Lower leg skin (tissue), 4 donors: Measurements from ENCODE around the gene CLSTN2. TPM values are rescaled to one million over a fixed set of nuclear protein-coding genes. Genes with fewer than 3 reads are reported as not detected.

Experiments used
- DNase-seq, 2 donors: peaks; one replicate each; pipeline ENCODE4 v3.0.0-alpha.2; 2019; ENCODE audit warnings: low spot score in 2 of 2
- H3K4me3 ChIP-seq: fragments of 200-600 bp; sonication (generic); 2 replicates; pipeline ENCODE4 v1.5.1; 2017; ENCODE audit warnings: mild to moderate bottlenecking, low read depth; ENCODE audit not compliant: poor library complexity, severe bottlenecking
- POLR2A ChIP-seq, 2 donors: fragments of 450-650 bp; IDR thresholded peaks; one replicate each; pipeline ENCODE4 v1.6.1; 2016 to 2017; ENCODE audit warnings: antibody characterized with exemption in 2 of 2, mild to moderate bottlenecking in 1 of 2, moderate library complexity in 1 of 2
- WGBS, 2 donors: methylation state at CpG; one replicate each; pipeline ENCODE4 v1.1.5; 2018; 5-methylcytosine and 5-hydroxymethylcytosine counted together
- intact Hi-C: fragments of 100-400 bp; cut with DNase I; formaldehyde crosslinking; loops from one replicate; pipeline ENCODE4 v1.15.0; 2023; ENCODE audit warnings: low total_unique reads
- total RNA-seq, 4 donors: library from RNA; depleted of rRNA; stranded (reverse); fragments of >200 nt; gene quantifications; one replicate each; pipeline ENCODE4 v1.1.0, GENCODE V29; 2016
- TF ChIP-seq, protein P1 (sequence below), 3 donors: fragments of 450-650 bp; IDR thresholded peaks; one replicate each; pipeline ENCODE4 v1.5.1; 2016; ENCODE audit warnings: antibody characterized with exemption in 3 of 3, mild to moderate bottlenecking in 3 of 3, moderate library complexity in 2 of 3

The CLSTN2 gene
- total RNA-seq, 4 donors from 2014 or later = 3.1 to 7.9 (median 4.7) TPM

DNA sequence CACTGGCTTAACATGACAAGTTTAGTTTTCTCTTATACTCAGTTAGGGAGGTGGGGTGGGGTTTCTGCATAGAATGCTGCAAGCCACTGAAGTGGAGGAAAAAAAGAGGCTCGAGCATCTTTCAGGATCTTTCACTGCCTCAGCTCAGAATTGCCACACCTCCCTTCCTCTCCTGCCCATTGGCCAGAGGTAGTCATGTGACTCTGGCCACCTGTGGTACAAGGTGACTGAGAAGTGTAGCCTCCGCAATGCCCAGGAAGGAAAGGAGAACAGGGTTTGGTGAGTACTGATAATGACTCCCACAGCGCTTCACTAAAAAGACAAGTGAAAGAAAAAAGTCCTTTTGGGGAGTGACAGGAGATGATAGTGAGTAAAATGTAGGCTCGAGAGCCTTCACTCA lies 618.6 kb downstream of the CLSTN2 start:
- intact Hi-C loops = no loop called here
- peak in 1 of 2 donors; percentile 64 for DNase-seq
- no peak for TF ChIP-seq POLR2A (IDR thresholded peaks at IDR 0.05)
- H3K4me3 ChIP-seq = no peak overlapping the region
- WGBS, 2 donors = 86 to 89% methylated on average over 4 of the region's 4 CpGs

DNA sequence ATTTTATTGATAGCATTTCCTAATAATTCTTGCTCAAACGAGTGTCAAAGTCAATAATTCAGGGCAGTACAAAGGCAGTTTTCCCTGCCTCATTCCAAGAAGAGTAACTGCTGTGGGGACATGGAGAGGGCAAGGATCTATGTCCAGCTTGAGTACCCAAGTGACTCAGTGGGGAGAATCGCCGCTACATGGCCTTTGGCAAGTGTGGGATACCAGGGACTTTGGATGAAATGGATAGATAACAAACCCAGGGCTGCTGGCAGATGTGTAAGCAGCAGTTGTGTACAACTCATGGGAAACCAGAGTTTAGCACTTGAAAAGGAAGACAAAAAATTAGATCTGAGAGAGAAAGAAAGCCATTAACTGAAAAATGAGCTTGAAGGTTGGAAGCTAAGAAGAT lies 620.7 kb downstream of the CLSTN2 start:
- DNase-seq = peak in 1 of 2 donors; percentile 34
- no peak overlapping the region for H3K4me3 ChIP-seq
- intact Hi-C loops = no loop called here
- TF ChIP-seq POLR2A (IDR thresholded peaks at IDR 0.05) = no peak
- TF ChIP-seq, protein P1, sequence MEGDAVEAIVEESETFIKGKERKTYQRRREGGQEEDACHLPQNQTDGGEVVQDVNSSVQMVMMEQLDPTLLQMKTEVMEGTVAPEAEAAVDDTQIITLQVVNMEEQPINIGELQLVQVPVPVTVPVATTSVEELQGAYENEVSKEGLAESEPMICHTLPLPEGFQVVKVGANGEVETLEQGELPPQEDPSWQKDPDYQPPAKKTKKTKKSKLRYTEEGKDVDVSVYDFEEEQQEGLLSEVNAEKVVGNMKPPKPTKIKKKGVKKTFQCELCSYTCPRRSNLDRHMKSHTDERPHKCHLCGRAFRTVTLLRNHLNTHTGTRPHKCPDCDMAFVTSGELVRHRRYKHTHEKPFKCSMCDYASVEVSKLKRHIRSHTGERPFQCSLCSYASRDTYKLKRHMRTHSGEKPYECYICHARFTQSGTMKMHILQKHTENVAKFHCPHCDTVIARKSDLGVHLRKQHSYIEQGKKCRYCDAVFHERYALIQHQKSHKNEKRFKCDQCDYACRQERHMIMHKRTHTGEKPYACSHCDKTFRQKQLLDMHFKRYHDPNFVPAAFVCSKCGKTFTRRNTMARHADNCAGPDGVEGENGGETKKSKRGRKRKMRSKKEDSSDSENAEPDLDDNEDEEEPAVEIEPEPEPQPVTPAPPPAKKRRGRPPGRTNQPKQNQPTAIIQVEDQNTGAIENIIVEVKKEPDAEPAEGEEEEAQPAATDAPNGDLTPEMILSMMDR (IDR thresholded peaks at IDR 0.05) = no peak
- 71 to 82% methylated on average over 3 of the region's 3 CpGs for WGBS, 2 donors

DNA sequence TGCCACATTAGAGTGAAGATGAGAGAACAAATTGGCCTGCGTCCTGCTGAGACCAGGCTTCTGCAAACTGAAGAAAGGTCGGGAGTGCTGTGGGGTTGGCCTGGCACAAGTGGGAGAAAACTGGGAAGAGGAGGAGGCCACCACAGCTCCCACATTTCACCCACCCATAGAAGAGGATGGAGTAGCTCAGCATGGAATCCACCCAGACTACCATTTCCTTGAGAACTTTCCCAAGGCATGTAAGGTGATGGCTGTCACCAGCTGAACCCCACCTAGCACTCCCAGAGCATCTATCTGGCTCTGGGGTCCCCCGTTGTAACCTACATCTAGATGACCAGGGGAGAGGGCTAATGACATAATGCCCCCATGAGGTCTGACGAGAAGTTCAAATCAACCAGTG lies 622.5 kb downstream of the CLSTN2 start:
- intact Hi-C loops = no loop called here
- TF ChIP-seq POLR2A (IDR thresholded peaks at IDR 0.05) = no peak
- TF ChIP-seq, protein P1 (IDR thresholded peaks at IDR 0.05) = no peak
- WGBS, 2 donors = 82 to 85% methylated on average over 4 of the region's 4 CpGs
- no peak overlapping the region for H3K4me3 ChIP-seq
- DNase-seq = peak in 1 of 2 donors; percentile 18

DNA sequence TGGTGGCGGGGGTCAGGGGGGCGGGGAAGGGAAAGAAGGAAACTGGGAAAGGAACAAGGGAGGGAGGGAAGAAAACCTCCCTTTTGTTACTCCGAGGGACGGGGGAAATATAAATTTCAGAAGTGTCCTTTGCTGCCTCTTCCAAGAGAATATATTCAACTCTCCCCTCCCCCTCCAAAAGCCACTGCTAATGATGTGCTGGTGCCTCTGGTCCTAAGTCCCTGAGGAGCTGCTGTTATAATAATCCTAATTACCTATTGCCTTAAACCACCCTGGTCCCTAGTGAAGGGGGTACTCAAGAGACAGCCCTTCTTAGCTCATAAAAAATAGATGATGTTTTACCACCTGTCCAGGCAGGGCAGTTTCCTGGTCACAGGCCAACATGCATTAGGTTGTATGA lies 624.6 kb downstream of the CLSTN2 start:
- intact Hi-C loops = no loop called here
- TF ChIP-seq, protein P1 (IDR thresholded peaks at IDR 0.05) = no peak
- TF ChIP-seq POLR2A (IDR thresholded peaks at IDR 0.05) = no peak
- no peak overlapping the region for H3K4me3 ChIP-seq
- 67 to 92% methylated on average over 4 of the region's 4 CpGs for WGBS, 2 donors
- DNase-seq = peak in 1 of 2 donors; percentile 34

DNA sequence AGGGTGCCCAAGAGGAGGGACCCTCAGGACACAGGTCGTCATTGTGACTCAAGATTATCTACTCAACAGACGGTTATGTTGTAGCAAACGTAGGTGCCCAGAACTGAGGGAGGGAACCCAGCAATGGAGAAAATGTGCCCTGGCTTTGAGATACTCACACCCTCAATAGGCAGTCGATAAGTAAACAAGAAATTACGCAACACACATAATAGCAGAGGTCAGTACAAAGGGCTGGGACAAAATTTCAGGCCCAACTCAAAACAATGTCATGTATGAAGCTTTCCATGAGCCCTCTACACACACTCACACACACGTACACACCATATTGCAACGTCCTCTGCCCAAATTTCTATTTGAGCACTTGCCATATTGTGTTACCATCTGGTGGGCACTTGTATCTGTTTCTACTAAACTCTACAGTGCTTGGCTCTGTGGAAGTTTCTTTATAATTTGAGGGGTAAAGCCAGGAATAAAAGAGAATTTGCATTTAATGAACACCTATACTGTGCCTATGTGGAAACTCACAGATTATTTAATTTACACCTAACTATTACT lies 628.3 kb downstream of the CLSTN2 start:
- DNase-seq = no peak
- 85 to 87% methylated on average over 6 to 7 of the region's 7 CpGs for WGBS, 2 donors
- H3K4me3 ChIP-seq = no peak overlapping the region
- intact Hi-C loops = no loop called here
- TF ChIP-seq, protein P1 (IDR thresholded peaks at IDR 0.05) = no peak
- TF ChIP-seq POLR2A (IDR thresholded peaks at IDR 0.05) = no peak

DNA sequence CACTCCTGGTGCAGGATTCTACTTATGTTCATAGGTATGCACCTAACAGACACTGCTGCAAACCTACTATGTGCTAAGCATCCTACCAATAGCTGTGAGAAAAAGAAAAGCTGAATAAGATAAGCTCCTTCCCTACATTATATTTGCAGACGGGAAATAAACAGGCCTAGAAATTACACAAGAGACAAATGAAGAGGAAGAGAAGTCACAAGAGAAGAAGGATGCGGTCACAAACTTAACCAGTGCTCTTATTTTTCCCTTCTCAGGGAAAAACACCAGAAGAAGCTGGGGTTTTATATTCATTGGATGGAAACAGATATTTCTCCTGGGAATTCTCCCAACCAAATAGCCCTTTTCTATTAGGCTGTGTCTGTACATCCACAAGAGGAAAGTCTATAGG lies 633.1 kb downstream of the CLSTN2 start:
- intact Hi-C loops = no loop called here
- TF ChIP-seq, protein P1 (IDR thresholded peaks at IDR 0.05) = no peak
- no peak for TF ChIP-seq POLR2A (IDR thresholded peaks at IDR 0.05)
- WGBS, 2 donors = 86 to 95% methylated on average over 2 of the region's 2 CpGs
- DNase-seq = no peak
- H3K4me3 ChIP-seq = no peak overlapping the region
